Measurements from ENCODE around the gene KCNC3. TPM values are rescaled to one million over a fixed set of nuclear protein-coding genes. Genes with fewer than 3 reads are reported as not detected.

Gene KCNC3
- total and polyA plus RNA-seq, 10 of the 15 experiments (the other 5 are each of a cell fraction or from before 2014, with no cell fraction given), result 0.08 to 3.8 (median 0.44) TPM; not detected in 2

DNA sequence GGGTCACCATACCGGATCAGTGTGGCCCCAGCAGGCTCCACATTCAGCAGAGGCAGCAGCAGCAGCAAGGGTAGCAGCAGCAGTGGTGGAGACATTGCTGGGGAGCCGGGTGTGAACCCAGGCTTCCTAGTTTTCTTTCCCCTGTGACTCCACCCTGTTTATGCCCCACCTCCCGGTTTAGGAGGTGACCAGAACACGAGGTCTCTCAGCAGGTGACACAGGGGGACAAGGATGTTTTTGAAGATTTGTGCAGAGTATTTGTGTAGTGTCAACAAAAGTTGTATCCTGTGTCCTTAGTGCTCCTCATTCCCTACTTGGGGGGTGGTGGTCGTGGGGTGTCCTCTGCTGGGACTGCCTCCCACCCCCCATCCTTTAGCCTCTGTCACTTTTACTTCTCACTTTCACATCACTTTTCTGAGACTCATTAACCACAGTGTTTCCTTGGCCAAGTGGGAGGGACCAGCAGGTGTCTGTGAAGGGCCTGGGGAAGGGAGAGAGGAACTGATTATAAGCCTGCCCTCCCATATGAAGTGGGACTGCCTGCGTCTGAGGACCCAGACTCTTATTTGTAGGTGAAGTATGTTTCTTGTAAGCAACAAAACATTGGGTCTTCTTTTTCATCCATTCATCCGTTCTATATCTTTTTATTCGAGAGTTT, 15.6 kb upstream of the KCNC3 start (continued):
- TF ChIP-seq, protein P1, sequence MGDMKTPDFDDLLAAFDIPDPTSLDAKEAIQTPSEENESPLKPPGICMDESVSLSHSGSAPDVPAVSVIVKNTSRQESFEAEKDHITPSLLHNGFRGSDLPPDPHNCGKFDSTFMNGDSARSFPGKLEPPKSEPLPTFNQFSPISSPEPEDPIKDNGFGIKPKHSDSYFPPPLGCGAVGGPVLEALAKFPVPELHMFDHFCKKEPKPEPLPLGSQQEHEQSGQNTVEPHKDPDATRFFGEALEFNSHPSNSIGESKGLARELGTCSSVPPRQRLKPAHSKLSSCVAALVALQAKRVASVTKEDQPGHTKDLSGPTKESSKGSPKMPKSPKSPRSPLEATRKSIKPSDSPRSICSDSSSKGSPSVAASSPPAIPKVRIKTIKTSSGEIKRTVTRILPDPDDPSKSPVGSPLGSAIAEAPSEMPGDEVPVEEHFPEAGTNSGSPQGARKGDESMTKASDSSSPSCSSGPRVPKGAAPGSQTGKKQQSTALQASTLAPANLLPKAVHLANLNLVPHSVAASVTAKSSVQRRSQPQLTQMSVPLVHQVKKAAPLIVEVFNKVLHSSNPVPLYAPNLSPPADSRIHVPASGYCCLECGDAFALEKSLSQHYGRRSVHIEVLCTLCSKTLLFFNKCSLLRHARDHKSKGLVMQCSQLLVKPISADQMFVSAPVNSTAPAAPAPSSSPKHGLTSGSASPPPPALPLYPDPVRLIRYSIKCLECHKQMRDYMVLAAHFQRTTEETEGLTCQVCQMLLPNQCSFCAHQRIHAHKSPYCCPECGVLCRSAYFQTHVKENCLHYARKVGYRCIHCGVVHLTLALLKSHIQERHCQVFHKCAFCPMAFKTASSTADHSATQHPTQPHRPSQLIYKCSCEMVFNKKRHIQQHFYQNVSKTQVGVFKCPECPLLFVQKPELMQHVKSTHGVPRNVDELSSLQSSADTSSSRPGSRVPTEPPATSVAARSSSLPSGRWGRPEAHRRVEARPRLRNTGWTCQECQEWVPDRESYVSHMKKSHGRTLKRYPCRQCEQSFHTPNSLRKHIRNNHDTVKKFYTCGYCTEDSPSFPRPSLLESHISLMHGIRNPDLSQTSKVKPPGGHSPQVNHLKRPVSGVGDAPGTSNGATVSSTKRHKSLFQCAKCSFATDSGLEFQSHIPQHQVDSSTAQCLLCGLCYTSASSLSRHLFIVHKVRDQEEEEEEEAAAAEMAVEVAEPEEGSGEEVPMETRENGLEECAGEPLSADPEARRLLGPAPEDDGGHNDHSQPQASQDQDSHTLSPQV (IDR thresholded peaks at IDR 0.05), result no peak
- TF ChIP-seq IKZF1 (conservative IDR thresholded peaks at IDR 0.05) (peak; percentile 97), HDAC2 (IDR thresholded peaks at IDR 0.05) (no peak), NFXL1 (IDR thresholded peaks at IDR 0.05; ENCODE audit: borderline replicate concordance) (no peak), SMC3 (IDR thresholded peaks at IDR 0.05; ENCODE audit: borderline replicate concordance, low read length) (no peak), MXI1 (IDR thresholded peaks at IDR 0.05; ENCODE audit: low read depth, low read length) (no peak), SPI1 (IDR thresholded peaks at IDR 0.05; ENCODE audit: borderline replicate concordance, insufficient read depth, low read depth, low read length) (peak; percentile 96), DPF2 (IDR thresholded peaks at IDR 0.05) (peak; percentile 99), NR2C1 (IDR thresholded peaks at IDR 0.05) (no peak; the same call in 1 of the 2 replicates), STAT1 (conservative IDR thresholded peaks at IDR 0.05) (no peak), PAX5 (IDR thresholded peaks at IDR 0.05; ENCODE audit: borderline replicate concordance, low read depth, low read length) (peak; percentile 87; the same call in 1 of the 2 replicates), BRCA1 (IDR thresholded peaks at IDR 0.05; ENCODE audit: low read depth, low read length) (no peak), EZH2 (IDR thresholded peaks at IDR 0.05; ENCODE audit: borderline replicate concordance, control insufficient read depth, low read depth, low read length) (no peak), POLR2A (IDR thresholded peaks at IDR 0.05; ENCODE audit: low read depth, low read length) (peak; percentile 96), FOXM1 (IDR thresholded peaks at IDR 0.05; ENCODE audit: low read depth, low read length) (peak; percentile 77), ASH2L (IDR thresholded peaks at IDR 0.05; ENCODE audit: borderline replicate concordance, low read depth) (no peak)
- TF ChIP-seq, protein P2, sequence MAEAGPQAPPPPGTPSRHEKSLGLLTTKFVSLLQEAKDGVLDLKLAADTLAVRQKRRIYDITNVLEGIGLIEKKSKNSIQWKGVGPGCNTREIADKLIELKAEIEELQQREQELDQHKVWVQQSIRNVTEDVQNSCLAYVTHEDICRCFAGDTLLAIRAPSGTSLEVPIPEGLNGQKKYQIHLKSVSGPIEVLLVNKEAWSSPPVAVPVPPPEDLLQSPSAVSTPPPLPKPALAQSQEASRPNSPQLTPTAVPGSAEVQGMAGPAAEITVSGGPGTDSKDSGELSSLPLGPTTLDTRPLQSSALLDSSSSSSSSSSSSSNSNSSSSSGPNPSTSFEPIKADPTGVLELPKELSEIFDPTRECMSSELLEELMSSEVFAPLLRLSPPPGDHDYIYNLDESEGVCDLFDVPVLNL (IDR thresholded peaks at IDR 0.05; ENCODE audit: low read depth, low read length), result no peak
- TF ChIP-seq, protein P3, sequence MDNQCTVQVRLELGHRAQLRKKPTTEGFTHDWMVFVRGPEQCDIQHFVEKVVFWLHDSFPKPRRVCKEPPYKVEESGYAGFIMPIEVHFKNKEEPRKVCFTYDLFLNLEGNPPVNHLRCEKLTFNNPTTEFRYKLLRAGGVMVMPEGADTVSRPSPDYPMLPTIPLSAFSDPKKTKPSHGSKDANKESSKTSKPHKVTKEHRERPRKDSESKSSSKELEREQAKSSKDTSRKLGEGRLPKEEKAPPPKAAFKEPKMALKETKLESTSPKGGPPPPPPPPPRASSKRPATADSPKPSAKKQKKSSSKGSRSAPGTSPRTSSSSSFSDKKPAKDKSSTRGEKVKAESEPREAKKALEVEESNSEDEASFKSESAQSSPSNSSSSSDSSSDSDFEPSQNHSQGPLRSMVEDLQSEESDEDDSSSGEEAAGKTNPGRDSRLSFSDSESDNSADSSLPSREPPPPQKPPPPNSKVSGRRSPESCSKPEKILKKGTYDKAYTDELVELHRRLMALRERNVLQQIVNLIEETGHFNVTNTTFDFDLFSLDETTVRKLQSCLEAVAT (IDR thresholded peaks at IDR 0.05), result 0 out of 2 replicates have a peak, but pooled peaks have one; percentile 62
- TF ChIP-seq, protein P4, sequence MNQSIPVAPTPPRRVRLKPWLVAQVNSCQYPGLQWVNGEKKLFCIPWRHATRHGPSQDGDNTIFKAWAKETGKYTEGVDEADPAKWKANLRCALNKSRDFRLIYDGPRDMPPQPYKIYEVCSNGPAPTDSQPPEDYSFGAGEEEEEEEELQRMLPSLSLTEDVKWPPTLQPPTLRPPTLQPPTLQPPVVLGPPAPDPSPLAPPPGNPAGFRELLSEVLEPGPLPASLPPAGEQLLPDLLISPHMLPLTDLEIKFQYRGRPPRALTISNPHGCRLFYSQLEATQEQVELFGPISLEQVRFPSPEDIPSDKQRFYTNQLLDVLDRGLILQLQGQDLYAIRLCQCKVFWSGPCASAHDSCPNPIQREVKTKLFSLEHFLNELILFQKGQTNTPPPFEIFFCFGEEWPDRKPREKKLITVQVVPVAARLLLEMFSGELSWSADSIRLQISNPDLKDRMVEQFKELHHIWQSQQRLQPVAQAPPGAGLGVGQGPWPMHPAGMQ (IDR thresholded peaks at IDR 0.05; ENCODE audit: borderline replicate concordance), result no peak
- TF ChIP-seq, protein P5, sequence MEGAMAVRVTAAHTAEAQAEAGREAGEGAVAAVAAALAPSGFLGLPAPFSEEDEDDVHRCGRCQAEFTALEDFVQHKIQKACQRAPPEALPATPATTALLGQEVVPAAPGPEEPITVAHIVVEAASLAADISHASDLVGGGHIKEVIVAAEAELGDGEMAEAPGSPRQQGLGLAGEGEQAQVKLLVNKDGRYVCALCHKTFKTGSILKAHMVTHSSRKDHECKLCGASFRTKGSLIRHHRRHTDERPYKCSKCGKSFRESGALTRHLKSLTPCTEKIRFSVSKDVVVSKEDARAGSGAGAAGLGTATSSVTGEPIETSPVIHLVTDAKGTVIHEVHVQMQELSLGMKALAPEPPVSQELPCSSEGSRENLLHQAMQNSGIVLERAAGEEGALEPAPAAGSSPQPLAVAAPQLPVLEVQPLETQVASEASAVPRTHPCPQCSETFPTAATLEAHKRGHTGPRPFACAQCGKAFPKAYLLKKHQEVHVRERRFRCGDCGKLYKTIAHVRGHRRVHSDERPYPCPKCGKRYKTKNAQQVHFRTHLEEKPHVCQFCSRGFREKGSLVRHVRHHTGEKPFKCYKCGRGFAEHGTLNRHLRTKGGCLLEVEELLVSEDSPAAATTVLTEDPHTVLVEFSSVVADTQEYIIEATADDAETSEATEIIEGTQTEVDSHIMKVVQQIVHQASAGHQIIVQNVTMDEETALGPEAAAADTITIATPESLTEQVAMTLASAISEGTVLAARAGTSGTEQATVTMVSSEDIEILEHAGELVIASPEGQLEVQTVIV (IDR thresholded peaks at IDR 0.05; ENCODE audit: borderline replicate concordance, partially characterized antibody), result no peak
